Omental fat pad (tissue), 4 donors: Measurements from ENCODE around the gene KDM3B. TPM values are rescaled to one million over a fixed set of nuclear protein-coding genes. Genes with fewer than 3 reads are reported as not detected.
"Not testable (repeated sequence)": the region's sequence is repeated elsewhere in the genome, so short reads cannot be mapped to it uniquely, and the experiment has no call there.

Experiments used
- ATAC-seq: fragments of 150-250 bp; one replicate; pipeline ENCODE4 v1.9.1; 2016; ENCODE audit warnings: mild to moderate bottlenecking, moderate library complexity; ENCODE audit not compliant: low FRiP score
- DNase-seq: peaks from one replicate; pipeline ENCODE4 v3.0.0-alpha.2; 2019; ENCODE audit warnings: low spot score
- small RNA-seq: library from RNA; depleted of rRNA; stranded (forward); fragments of <200 nt; gene quantifications from one replicate; pipeline ENCODE3, GENCODE V24; 2016
- total RNA-seq, 4 donors: library from RNA; depleted of rRNA; stranded (reverse); fragments of >200 nt; gene quantifications; one replicate each; pipeline ENCODE4 v1.1.0, GENCODE V29; 2016
- TF ChIP-seq, protein P1 (sequence below), 3 donors: fragments of 450-650 bp; IDR thresholded peaks; one replicate each; pipeline ENCODE4 v1.5.1; 2016 to 2017; ENCODE audit warnings: antibody characterized with exemption in 3 of 3, mild to moderate bottlenecking in 3 of 3, moderate library complexity in 2 of 3

KDM3B gene
- total RNA-seq, 4 donors from 2014 or later = 47.6 to 66.2 (median 54.1) TPM

DNA sequence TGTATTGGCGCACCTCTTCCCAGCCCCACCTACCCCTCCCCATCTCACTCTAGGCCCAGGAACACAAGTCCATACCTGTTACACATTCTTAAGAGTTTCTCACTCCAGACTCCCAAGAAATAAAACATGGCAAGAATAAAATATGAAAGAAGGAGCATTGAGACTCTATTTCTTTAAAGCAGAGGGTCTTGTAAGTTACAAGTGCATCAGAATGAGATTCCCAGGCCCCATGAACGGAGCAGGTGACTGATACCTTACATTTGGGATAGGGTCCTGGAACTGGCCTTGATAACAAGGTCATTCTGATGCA lies 118.5 kb downstream of the KDM3B start:
- ATAC-seq (no peak), DNase-seq (no peak)
- TF ChIP-seq, protein P1, sequence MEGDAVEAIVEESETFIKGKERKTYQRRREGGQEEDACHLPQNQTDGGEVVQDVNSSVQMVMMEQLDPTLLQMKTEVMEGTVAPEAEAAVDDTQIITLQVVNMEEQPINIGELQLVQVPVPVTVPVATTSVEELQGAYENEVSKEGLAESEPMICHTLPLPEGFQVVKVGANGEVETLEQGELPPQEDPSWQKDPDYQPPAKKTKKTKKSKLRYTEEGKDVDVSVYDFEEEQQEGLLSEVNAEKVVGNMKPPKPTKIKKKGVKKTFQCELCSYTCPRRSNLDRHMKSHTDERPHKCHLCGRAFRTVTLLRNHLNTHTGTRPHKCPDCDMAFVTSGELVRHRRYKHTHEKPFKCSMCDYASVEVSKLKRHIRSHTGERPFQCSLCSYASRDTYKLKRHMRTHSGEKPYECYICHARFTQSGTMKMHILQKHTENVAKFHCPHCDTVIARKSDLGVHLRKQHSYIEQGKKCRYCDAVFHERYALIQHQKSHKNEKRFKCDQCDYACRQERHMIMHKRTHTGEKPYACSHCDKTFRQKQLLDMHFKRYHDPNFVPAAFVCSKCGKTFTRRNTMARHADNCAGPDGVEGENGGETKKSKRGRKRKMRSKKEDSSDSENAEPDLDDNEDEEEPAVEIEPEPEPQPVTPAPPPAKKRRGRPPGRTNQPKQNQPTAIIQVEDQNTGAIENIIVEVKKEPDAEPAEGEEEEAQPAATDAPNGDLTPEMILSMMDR (IDR thresholded peaks at IDR 0.05) = no peak

DNA sequence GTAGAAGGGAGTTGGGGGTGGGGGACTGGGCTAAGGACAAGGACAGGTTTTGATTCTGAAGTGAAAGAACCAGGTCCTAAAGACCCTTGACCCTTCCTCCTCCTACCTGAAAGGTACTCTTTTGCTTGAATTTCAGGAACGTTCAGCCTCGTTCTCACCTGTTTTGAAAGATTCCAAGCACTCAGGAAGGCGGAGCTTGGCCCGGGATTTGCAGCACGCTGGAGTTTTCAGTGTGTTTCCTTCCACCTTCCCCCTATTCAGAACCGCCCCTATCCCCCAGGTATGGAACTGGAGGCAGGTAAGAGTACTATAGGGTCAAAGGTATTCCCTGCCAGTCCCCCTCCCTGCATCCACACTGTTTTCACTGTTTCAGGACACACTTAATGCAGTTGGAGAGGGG lies 119.9 kb downstream of the KDM3B start:
- TF ChIP-seq, protein P1 (IDR thresholded peaks at IDR 0.05) = no peak
- ATAC-seq (no peak), DNase-seq (no peak)

DNA sequence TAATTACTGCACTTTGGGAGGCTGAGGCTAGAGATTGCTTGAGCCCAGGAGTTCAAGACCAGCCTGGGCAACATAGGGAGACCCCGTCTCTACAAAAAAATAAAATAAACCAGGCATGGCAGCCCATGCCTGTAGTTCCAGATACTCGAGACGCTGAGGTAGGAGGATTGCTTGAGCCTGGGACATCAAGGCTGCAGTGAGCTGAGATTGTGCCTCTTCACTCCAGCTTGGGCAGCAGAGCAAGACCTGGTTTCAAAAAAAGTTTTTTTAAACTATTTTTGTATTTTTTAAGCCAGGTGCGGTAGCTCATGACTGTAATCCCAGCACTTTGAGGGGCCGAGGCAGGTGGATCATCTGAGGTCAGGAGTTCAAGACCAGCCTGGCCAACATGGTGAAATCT lies 120.7 kb downstream of the KDM3B start:
- not testable (repeated sequence) for ATAC-seq, DNase-seq

DNA sequence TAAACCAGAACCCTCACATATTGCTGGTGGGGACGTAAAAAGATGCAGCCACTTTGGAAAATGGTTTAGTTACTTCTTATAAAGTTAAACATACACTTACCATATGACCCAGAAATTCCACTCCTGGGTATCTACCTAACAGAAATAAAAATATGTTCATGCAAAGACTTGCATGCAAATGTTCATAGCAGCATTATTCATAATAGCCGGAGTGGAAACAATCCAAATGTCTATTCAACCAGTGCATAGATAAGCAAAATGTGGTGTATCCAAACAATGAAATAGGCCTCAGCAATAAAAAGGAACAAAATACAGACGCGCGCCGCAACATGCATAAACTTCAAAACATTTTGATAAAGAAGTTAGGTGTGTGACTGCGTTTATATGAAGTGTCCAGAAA lies 124.4 kb downstream of the KDM3B start:
- no peak for ATAC-seq
- TF ChIP-seq, protein P1 (IDR thresholded peaks at IDR 0.05) = no peak
- DNase-seq = no peak

DNA sequence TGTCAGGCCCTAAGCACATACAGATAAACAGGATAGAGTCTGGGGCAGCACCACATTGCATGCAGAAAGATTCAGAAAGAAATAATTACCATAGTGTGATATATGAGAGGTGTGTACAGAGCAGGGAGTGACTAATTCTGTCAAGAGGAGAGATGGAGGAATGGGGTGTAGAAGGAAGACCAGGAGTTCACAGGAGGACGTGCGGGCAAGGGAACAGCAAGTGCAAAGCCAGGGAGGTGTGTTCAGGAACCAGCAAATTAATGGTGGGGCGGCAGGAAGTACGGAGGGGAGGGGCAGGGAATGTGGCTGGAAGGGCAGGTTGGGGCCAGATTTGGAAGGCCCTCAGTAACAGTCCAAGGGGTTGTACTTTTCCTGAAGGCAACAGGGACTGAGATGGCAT lies 130.2 kb downstream of the KDM3B start:
- ATAC-seq (no peak), DNase-seq (no peak)
- TF ChIP-seq, protein P1 (IDR thresholded peaks at IDR 0.05) = no peak

Small RNA genes lying within 50 kb of the gene (small RNA-seq; reads per million reads assigned to genes)
- gene AC113403.1 = not detected

Other genes with a start within 250 kb of the KDM3B start
- gene NME5, start 213.3 kb upstream of the KDM3B start, total RNA-seq = 1 to 10 TPM in 1 of 4 donors, under 1 TPM in 2, not detected in 1; 0.36 to 2.3 (median 0.75) TPM
- 10 to 100 TPM; 25.0 to 49.2 (median 29.0) TPM for gene BRD8, start 174.1 kb upstream of the KDM3B start, total RNA-seq
- gene KIF20A, start 173.6 kb upstream of the KDM3B start, total RNA-seq = 1 to 10 TPM in 2 of 4 donors, under 1 TPM in 1, not detected in 1; 0.37 to 3.2 (median 3.0) TPM
- 10 to 100 TPM; 11.6 to 16.3 (median 14.5) TPM for gene CDC23, start 139.4 kb upstream of the KDM3B start, total RNA-seq
- gene GFRA3, start 78.1 kb upstream of the KDM3B start, total RNA-seq = 1 to 10 TPM in 1 of 4 donors, not detected in 3; 1.3 TPM
- under 1 TPM in 2 of 4 donors, not detected in 2; 0.56 to 0.72 TPM for gene CDC25C, start 20.9 kb upstream of the KDM3B start, total RNA-seq
- 10 to 100 TPM; 21.9 to 38.7 (median 25.3) TPM for gene FAM53C, start 14.4 kb upstream of the KDM3B start, total RNA-seq
- 1 to 10 TPM in 3 of 4 donors, under 1 TPM in 1; 0.84 to 7.0 (median 2.0) TPM for gene REEP2, start 86.4 kb downstream of the KDM3B start, total RNA-seq
- 100 to 1,000 TPM in 3 of 4 donors, 10 to 100 TPM in 1; 95.1 to 280 (median 157) TPM for gene EGR1, start 112.8 kb downstream of the KDM3B start, total RNA-seq
- 100 to 1,000 TPM in 3 of 4 donors, 10 to 100 TPM in 1; 69.8 to 195 (median 141) TPM for gene ETF1, start 190.6 kb downstream of the KDM3B start, total RNA-seq
- 100 to 1,000 TPM; 212 to 482 (median 318) TPM for gene HSPA9, start 222.7 kb downstream of the KDM3B start, total RNA-seq